Astrocyte of the cerebellum (primary cell): ENCODE measurements around the gene INTS11.

ENCODE experiments used
- DNase-seq: peaks from one replicate; pipeline ENCODE4 v3.0.0-alpha.2; 2011; ENCODE audit warnings: low read depth
- H3K4me3 ChIP-seq: 2 replicates; pipeline ENCODE4 v1.5.1; 2011; ENCODE audit warnings: mild to moderate bottlenecking, low read depth, low read length, moderate library complexity
- CTCF ChIP-seq: IDR thresholded peaks from 2 replicates; pipeline ENCODE4 v1.5.1; 2012; ENCODE audit warnings: low read length, low read depth, moderate library complexity, mild to moderate bottlenecking; ENCODE audit errors: missing control alignments
- in situ Hi-C: cut with HindIII; loops from 2 replicates; pipeline ENCODE4 v1.10.0; 2017; ENCODE audit warnings: low sequenced_read_pairs

INTS11 gene

GRCh38 chr1:1275836-1276235, 48.6 kb downstream of the INTS11 start:
- H3K4me3 ChIP-seq, result no peak overlapping the region
- TF ChIP-seq CTCF, result no peak
- in situ Hi-C loops, result loop anchor here (25.0 kb wide), 1 partner anchor 139 kb away; no protein-coding TSS in a partner anchor
- DNase-seq, result no peak

- no peak for TF ChIP-seq CTCF
- peak overlapping the region; percentile 84 for H3K4me3 ChIP-seq
- in situ Hi-C loops, result loop anchor here (25.0 kb wide), 1 partner anchor 138 kb away; no protein-coding TSS in a partner anchor
- no peak for DNase-seq
Observed at GRCh38 chr1:1274931-1275431, 49.5 kb downstream of the INTS11 start.

- DNase-seq, result no peak
- TF ChIP-seq CTCF, result no peak
- in situ Hi-C loops, result no loop called here
- peak overlapping the region; percentile 84 for H3K4me3 ChIP-seq
Observed at GRCh38 chr1:1274299-1274930, 50.0 kb downstream of the INTS11 start.

GRCh38 chr1:1273512-1274298, 50.8 kb downstream of the INTS11 start, which contains the start of gene UBE2J2:
Gene UBE2J2 (minus strand): TSS chr1:1273854. CDS start chr1:1267992, 5,862 bp downstream.
- TF ChIP-seq CTCF, result no peak
- peak; percentile 73 for DNase-seq
- in situ Hi-C loops, result no loop called here
- peak within 1 kb of the TSS; percentile 84 for H3K4me3 ChIP-seq

GRCh38 chr1:1273209-1273511, 51.3 kb downstream of the INTS11 start:
- peak overlapping the region; percentile 84 for H3K4me3 ChIP-seq
- no peak for TF ChIP-seq CTCF
- no peak for DNase-seq
- in situ Hi-C loops, result no loop called here

GRCh38 chr1:1272341-1273208, 51.9 kb downstream of the INTS11 start:
- no peak for TF ChIP-seq CTCF
- DNase-seq, result no peak
- peak overlapping the region; percentile 84 for H3K4me3 ChIP-seq
- in situ Hi-C loops, result no loop called here
